Fibroblast of lung (primary cell): Measurements from ENCODE around the gene SLITRK3.

Experiments
- CTCF ChIP-seq, 2 donors: IDR thresholded peaks in 1 of 2; conservative IDR thresholded peaks in 1 of 2; 1 replicate in 1 of 2; 2 replicates in 1 of 2; pipeline ENCODE4 v1.5.1; 2011 to 2012; ENCODE audit warnings: low read length in 2 of 2, control low read depth in 1 of 2, inconsistent platforms in 1 of 2, low read depth in 1 of 2, mild to moderate bottlenecking in 1 of 2
- EZH2 ChIP-seq: IDR thresholded peaks from 2 replicates; pipeline ENCODE4 v1.5.1; 2012; ENCODE audit warnings: low read length, control low read depth, mild to moderate bottlenecking; ENCODE audit errors: missing control alignments

GRCh38 chr3:165225604-165226003 is 29.4 kb upstream of the SLITRK3 start:
- TF ChIP-seq CTCF (conservative IDR thresholded peaks at IDR 0.05 in 1 of 2, IDR thresholded peaks at IDR 0.05 in 1 of 2; ENCODE audit: low read depth in 1 of 2, low read length in 2 of 2), result no peak
- TF ChIP-seq EZH2, result no peak
